ENCODE results near the gene HS6ST3.

The HS6ST3 gene

DNA sequence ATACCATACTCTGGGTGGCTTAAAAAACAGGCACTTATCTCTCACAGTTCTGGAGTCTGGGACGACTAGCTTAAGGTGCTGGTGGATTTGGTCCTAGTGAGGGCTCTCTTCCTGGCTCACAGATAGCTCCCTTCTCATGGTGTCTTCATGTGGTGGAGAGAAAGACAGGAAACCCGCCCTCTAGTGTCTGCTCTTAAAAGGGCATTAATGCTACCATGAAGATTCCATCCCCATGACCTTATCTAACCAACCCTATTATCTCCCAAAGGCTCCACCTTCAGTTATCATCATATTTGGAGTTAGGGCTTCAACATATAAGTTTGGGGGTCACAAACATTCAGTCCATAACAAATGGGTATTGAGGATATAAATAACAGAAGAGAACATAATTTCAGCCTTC, 139.4 kb downstream of the HS6ST3 start:
- Histone ChIP-seq H3K79me2 (ENCODE audit: low read length) (no peaks in the 10 kb centered on the region), H3K9me3 (ENCODE audit: insufficient read depth, low read length) (no peaks in the 10 kb centered on the region), H3K4me3 (ENCODE audit: low read length) (no peak overlapping the region), H3K36me3 (replicated peaks; ENCODE audit: low read depth, low read length) (no peaks in the 10 kb centered on the region), H3K27ac (ENCODE audit: low read length) (no peak overlapping the region), H3K4me1 (ENCODE audit: low read length) (no peaks in the 10 kb centered on the region), H3K4me2 (ENCODE audit: low read length) (no peak overlapping the region), H3K27me3 (ENCODE audit: low read depth, low read length) (no peaks in the 10 kb centered on the region), H3K9ac (ENCODE audit: low read length) (no peak overlapping the region), H2AFZ (ENCODE audit: low read depth, low read length) (no peak overlapping the region), H4K20me1 (ENCODE audit: insufficient read depth, low read length) (no peaks in the 10 kb centered on the region)
- peak; percentile 60 for TF ChIP-seq CTCF (IDR thresholded peaks at IDR 0.05; ENCODE audit: low read depth, low read length)
- TF ChIP-seq EZH2phosphoT487 (IDR thresholded peaks at IDR 0.05; ENCODE audit: low read depth) = no peak

GRCh38 chr13:96238241-96238640, 148.3 kb downstream of the HS6ST3 start:
- Histone ChIP-seq H3K36me3 (replicated peaks; ENCODE audit: low read depth, low read length) (peaks cover 3% of the 10 kb centered on the region), H3K4me3 (ENCODE audit: low read length) (no peak overlapping the region), H3K27ac (ENCODE audit: low read length) (no peak overlapping the region), H3K4me2 (ENCODE audit: low read length) (no peak overlapping the region), H3K27me3 (ENCODE audit: low read depth, low read length) (peaks cover 14% of the 10 kb centered on the region; the same call in 1 of the 2 replicates), H3K79me2 (ENCODE audit: low read length) (no peaks in the 10 kb centered on the region), H3K9me3 (ENCODE audit: insufficient read depth, low read length) (0 out of 2 replicates have a peak, but pooled peaks cover 7% of the 10 kb centered on the region), H3K9ac (ENCODE audit: low read length) (no peak overlapping the region), H2AFZ (ENCODE audit: low read depth, low read length) (no peak overlapping the region), H3K4me1 (ENCODE audit: low read length) (peaks cover 14% of the 10 kb centered on the region), H4K20me1 (ENCODE audit: insufficient read depth, low read length) (no peaks in the 10 kb centered on the region)
- TF ChIP-seq EZH2phosphoT487 (IDR thresholded peaks at IDR 0.05; ENCODE audit: low read depth) (no peak), CTCF (IDR thresholded peaks at IDR 0.05; ENCODE audit: low read depth, low read length) (no peak)

DNA sequence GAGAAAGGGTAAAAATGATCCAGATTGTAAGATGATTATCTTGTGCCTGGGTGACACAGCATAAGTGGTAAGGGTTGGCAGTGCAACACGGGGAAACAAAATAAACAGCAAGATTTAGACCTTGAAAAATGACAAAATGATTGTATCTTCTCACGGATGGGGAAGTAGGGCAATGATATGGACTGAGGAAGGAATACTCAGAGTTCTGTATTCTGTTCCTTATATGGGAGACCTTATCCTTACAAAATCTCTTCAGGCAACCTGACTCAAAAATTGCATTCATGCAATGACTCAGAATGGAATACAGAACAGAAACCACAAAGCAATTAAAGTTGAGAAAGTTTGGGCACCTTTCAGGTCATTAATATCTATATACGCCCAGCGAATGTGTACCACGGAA, 149.0 kb downstream of the HS6ST3 start:
- H3K36me3 ChIP-seq (replicated peaks; ENCODE audit: low read depth, low read length) = peaks cover 3% of the 10 kb centered on the region
- H3K27ac ChIP-seq (ENCODE audit: low read length) = no peak overlapping the region
- peaks cover 14% of the 10 kb centered on the region for H3K4me1 ChIP-seq (ENCODE audit: low read length)
- H3K9me3 ChIP-seq (ENCODE audit: insufficient read depth, low read length) = 0 out of 2 replicates have a peak, but pooled peaks cover 7% of the 10 kb centered on the region
- no peaks in the 10 kb centered on the region for H3K79me2 ChIP-seq (ENCODE audit: low read length)
- H4K20me1 ChIP-seq (ENCODE audit: insufficient read depth, low read length) = no peaks in the 10 kb centered on the region
- peak overlapping the region; percentile 51 for H3K4me2 ChIP-seq (ENCODE audit: low read length)
- H3K9ac ChIP-seq (ENCODE audit: low read length) = no peak overlapping the region
- H2AFZ ChIP-seq (ENCODE audit: low read depth, low read length) = no peak overlapping the region
- H3K4me3 ChIP-seq (ENCODE audit: low read length) = peak overlapping the region; percentile 13; the same call in 1 of the 2 replicates
- H3K27me3 ChIP-seq (ENCODE audit: low read depth, low read length) = peaks cover 14% of the 10 kb centered on the region; the same call in 1 of the 2 replicates
- no peak for TF ChIP-seq EZH2phosphoT487 (IDR thresholded peaks at IDR 0.05; ENCODE audit: low read depth)
- TF ChIP-seq CTCF (IDR thresholded peaks at IDR 0.05; ENCODE audit: low read depth, low read length) = no peak

DNA sequence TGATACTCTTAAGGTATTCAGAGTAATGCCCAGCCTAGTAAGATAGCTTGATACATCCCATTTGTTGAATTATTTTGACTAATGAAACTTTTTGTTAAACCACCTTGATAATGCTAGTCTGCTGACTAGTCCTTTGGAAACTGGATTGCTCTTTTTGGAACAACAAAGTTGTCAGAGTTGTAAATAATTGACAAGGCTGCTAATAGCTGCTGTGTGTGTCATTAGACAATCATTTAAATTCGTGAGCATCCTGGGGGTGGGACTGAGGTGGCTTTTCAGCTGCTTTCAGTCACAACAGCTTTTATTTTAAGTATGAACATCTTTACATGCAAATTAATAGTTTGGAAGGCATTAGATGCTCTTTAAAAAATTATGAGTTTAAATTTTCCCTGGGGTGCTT, 153.5 kb downstream of the HS6ST3 start:
- Histone ChIP-seq H3K27me3 (ENCODE audit: low read depth, low read length) (peaks cover 14% of the 10 kb centered on the region; the same call in 1 of the 2 replicates), H3K79me2 (ENCODE audit: low read length) (no peaks in the 10 kb centered on the region), H3K4me3 (ENCODE audit: low read length) (no peak overlapping the region), H3K4me1 (ENCODE audit: low read length) (peaks cover 23% of the 10 kb centered on the region), H4K20me1 (ENCODE audit: insufficient read depth, low read length) (no peaks in the 10 kb centered on the region), H3K9ac (ENCODE audit: low read length) (no peak overlapping the region), H3K4me2 (ENCODE audit: low read length) (no peak overlapping the region), H3K27ac (ENCODE audit: low read length) (no peak overlapping the region), H2AFZ (ENCODE audit: low read depth, low read length) (no peak overlapping the region), H3K9me3 (ENCODE audit: insufficient read depth, low read length) (0 out of 2 replicates have a peak, but pooled peaks cover 3% of the 10 kb centered on the region), H3K36me3 (replicated peaks; ENCODE audit: low read depth, low read length) (no peaks in the 10 kb centered on the region)
- TF ChIP-seq CTCF (IDR thresholded peaks at IDR 0.05; ENCODE audit: low read depth, low read length) (no peak), EZH2phosphoT487 (IDR thresholded peaks at IDR 0.05; ENCODE audit: low read depth) (no peak)

Measured in OCI-LY3 (cell line).